Measurements from ENCODE around the gene CCRL2. TPM values are rescaled to one million over a fixed set of nuclear protein-coding genes. Genes with fewer than 3 reads are reported as not detected.

The CCRL2 gene
- total and polyA plus RNA-seq, 2 donors from 2014 or later = 2.1 to 2.8 TPM

DNA sequence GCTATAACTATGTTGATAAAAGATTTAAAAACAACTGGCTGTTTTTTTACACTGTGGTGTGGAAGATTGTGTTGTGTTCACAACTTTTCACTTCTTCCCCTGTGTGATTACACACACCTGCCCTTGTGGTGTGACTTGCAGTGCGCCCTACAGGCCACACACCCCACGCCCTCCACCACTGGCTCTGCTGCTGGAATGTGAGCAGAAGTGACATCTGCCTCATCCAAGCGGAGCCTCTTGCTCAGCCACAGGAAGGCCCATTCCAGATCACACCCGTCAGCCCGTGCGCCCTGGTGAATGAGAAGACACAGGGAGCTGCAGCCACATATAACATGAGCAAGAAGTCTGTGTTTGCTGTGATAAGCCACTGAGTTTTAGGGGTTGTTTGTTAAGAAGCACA lies 46.2 kb upstream of the CCRL2 start:
- TF ChIP-seq, protein P1, sequence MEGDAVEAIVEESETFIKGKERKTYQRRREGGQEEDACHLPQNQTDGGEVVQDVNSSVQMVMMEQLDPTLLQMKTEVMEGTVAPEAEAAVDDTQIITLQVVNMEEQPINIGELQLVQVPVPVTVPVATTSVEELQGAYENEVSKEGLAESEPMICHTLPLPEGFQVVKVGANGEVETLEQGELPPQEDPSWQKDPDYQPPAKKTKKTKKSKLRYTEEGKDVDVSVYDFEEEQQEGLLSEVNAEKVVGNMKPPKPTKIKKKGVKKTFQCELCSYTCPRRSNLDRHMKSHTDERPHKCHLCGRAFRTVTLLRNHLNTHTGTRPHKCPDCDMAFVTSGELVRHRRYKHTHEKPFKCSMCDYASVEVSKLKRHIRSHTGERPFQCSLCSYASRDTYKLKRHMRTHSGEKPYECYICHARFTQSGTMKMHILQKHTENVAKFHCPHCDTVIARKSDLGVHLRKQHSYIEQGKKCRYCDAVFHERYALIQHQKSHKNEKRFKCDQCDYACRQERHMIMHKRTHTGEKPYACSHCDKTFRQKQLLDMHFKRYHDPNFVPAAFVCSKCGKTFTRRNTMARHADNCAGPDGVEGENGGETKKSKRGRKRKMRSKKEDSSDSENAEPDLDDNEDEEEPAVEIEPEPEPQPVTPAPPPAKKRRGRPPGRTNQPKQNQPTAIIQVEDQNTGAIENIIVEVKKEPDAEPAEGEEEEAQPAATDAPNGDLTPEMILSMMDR (IDR thresholded peaks at IDR 0.05; ENCODE audit: borderline replicate concordance, extremely low read depth, insufficient read depth) = no peak
- Histone ChIP-seq H3K36me3 (ENCODE audit: control insufficient read depth in 2 of 3, insufficient read depth in 3 of 3, low read length in 3 of 3) (no peaks in the 10 kb centered on the region), H3K4me1 (ENCODE audit: control insufficient read depth in 2 of 3, insufficient read depth in 2 of 3, low read depth in 1 of 3, low read length in 3 of 3) (no peaks in the 10 kb centered on the region), H3K9ac (ENCODE audit: low read length in 3 of 3) (no peak overlapping the region), H3K27ac (ENCODE audit: low read depth in 2 of 2, low read length in 2 of 2) (no peak overlapping the region), H3K27me3 (ENCODE audit: control insufficient read depth, insufficient read depth, low read length) (no peaks in the 10 kb centered on the region), H3K9me3 (ENCODE audit: control insufficient read depth in 2 of 3, insufficient read depth in 1 of 3, low read length in 3 of 3) (no peaks in the 10 kb centered on the region), H3K4me3 (ENCODE audit: low read length in 3 of 3) (no peak overlapping the region)
- FAIRE-seq (no peak), DNase-seq (no peak)
- intact Hi-C loops (cut with DNase I) = no loop called here

DNA sequence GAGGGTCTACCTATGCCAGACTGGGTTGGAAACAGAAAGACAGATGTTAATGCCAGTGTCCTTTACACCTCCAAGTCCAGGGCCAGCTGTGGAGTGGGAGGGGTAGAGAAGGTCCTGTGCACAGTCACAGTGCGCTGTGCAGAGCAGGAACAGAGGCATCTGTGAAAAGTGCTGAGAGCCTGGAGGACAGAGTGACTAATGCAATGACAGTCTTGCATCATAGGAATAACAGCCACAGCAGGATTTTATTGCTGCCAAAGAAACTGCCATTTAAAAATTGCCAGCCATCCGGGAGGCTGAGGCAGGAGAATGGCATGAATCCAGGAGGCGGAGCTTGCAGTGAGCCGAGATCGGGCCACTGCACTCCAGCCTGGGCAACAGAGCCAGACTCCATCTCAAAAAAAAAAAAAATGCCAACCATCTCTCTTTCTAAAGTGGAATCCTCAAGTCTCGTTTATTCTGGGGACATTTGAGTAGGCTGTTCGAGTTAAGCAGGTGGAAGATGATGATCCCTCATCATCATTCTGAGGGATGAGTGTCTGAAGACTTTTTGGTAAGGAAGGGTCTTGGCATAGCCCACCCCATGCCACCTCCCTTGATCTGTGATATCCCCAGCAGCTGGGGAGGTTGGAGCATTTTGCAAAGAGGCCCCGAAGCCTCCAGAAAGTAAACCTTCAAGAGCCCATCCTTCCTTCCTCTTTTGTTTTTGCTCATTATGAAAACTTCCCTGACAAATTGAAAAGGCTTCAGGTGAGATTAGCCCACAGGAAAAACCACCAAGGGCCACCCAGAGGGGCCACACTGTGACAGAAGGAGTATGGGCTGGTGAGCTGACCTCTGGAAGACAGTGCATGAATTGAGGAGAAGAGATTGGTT lies 45.4 kb upstream of the CCRL2 start:
- H3K27me3 ChIP-seq (ENCODE audit: control insufficient read depth, insufficient read depth, low read length) = no peaks in the 10 kb centered on the region
- H3K27ac ChIP-seq (ENCODE audit: low read depth in 2 of 2, low read length in 2 of 2) = no peak overlapping the region
- FAIRE-seq (no peak), DNase-seq (no peak)
- H3K9me3 ChIP-seq (ENCODE audit: control insufficient read depth in 2 of 3, insufficient read depth in 1 of 3, low read length in 3 of 3) = no peaks in the 10 kb centered on the region
- TF ChIP-seq, protein P1 (IDR thresholded peaks at IDR 0.05; ENCODE audit: borderline replicate concordance, extremely low read depth, insufficient read depth) = no peak
- H3K36me3 ChIP-seq (ENCODE audit: control insufficient read depth in 2 of 3, insufficient read depth in 3 of 3, low read length in 3 of 3) = no peaks in the 10 kb centered on the region
- H3K4me3 ChIP-seq (ENCODE audit: low read length in 3 of 3) = no peak overlapping the region
- no peak overlapping the region for H3K9ac ChIP-seq (ENCODE audit: low read length in 3 of 3)
- H3K4me1 ChIP-seq (ENCODE audit: control insufficient read depth in 2 of 3, insufficient read depth in 2 of 3, low read depth in 1 of 3, low read length in 3 of 3) = no peaks in the 10 kb centered on the region
- intact Hi-C loops (cut with DNase I) = no loop called here

DNA sequence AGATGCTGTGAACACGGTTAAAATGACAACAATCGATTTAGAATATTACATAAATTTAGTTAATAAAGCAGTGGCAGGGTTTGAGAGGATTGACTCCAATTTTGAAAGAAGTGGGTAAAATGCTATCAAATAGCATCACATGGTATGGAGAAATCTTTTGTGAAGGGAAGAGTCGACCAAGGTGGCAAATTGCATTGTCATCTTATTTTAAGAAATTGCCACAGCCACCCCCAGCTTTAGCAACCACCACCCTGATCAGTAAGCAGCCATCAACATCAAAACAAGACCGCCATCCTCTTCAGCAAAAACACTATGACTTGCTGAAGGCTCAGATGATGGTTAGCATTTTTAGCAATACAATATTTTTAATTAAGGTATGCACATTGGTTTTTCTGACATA lies 42.0 kb upstream of the CCRL2 start:
- intact Hi-C loops (cut with DNase I) = no loop called here
- no peak overlapping the region for H3K9ac ChIP-seq (ENCODE audit: low read length in 3 of 3)
- no peaks in the 10 kb centered on the region for H3K4me1 ChIP-seq (ENCODE audit: control insufficient read depth in 2 of 3, insufficient read depth in 2 of 3, low read depth in 1 of 3, low read length in 3 of 3)
- H3K4me3 ChIP-seq (ENCODE audit: low read length in 3 of 3) = no peak overlapping the region
- FAIRE-seq (no peak), DNase-seq (no peak)
- TF ChIP-seq, protein P1 (IDR thresholded peaks at IDR 0.05; ENCODE audit: borderline replicate concordance, extremely low read depth, insufficient read depth) = no peak
- H3K36me3 ChIP-seq (ENCODE audit: control insufficient read depth in 2 of 3, insufficient read depth in 3 of 3, low read length in 3 of 3) = no peaks in the 10 kb centered on the region
- H3K27ac ChIP-seq (ENCODE audit: low read depth in 2 of 2, low read length in 2 of 2) = no peak overlapping the region
- H3K9me3 ChIP-seq (ENCODE audit: control insufficient read depth in 2 of 3, insufficient read depth in 1 of 3, low read length in 3 of 3) = no peaks in the 10 kb centered on the region
- H3K27me3 ChIP-seq (ENCODE audit: control insufficient read depth, insufficient read depth, low read length) = no peaks in the 10 kb centered on the region

Data from kidney (tissue), 14 donors.